MM.1S (cell line): ENCODE measurements around the gene SLCO4A1.

ENCODE experiments used
- DNase-seq: peaks from one replicate; pipeline ENCODE4 v3.0.0-alpha.2; 2015
- H2AFZ ChIP-seq: fragments of 300-600 bp; sonication (generic); 2 replicates; pipeline ENCODE4 v1.6.0; 2016; ENCODE audit warnings: antibody characterized with exemption, low read length
- H3F3A ChIP-seq: fragments of 300-600 bp; sonication (generic); 2 replicates; pipeline ENCODE4 v1.6.1; 2016; ENCODE audit warnings: mild to moderate bottlenecking, antibody characterized with exemption, low read length, moderate library complexity, mixed read lengths; ENCODE audit not compliant: insufficient read depth
- H3K27ac ChIP-seq: fragments of 300-600 bp; sonication (generic); 2 replicates; pipeline ENCODE4 v1.5.1; 2016; ENCODE audit warnings: mild to moderate bottlenecking, low read length
- H3K27me3 ChIP-seq: fragments of 300-600 bp; sonication (generic); replicated peaks from 2 replicates; pipeline ENCODE4 v1.6.0; 2016; ENCODE audit warnings: low read length; ENCODE audit not compliant: insufficient read depth
- H3K36me3 ChIP-seq: fragments of 300-600 bp; sonication (generic); replicated peaks from 2 replicates; pipeline ENCODE4 v1.6.1; 2016; ENCODE audit warnings: mild to moderate bottlenecking, low read length, mixed read lengths; ENCODE audit not compliant: insufficient read depth
- H3K4me1 ChIP-seq: fragments of 300-600 bp; sonication (generic); 2 replicates; pipeline ENCODE4 v1.6.1; 2016; ENCODE audit warnings: low read length, mixed read lengths
- H3K4me2 ChIP-seq: fragments of 300-600 bp; sonication (generic); 2 replicates; pipeline ENCODE4 v1.6.0; 2016; ENCODE audit warnings: low read depth, low read length
- H3K4me3 ChIP-seq: fragments of 300-600 bp; sonication (generic); 2 replicates; pipeline ENCODE4 v1.5.1; 2016; ENCODE audit warnings: low read length, mixed read lengths
- H3K79me2 ChIP-seq: fragments of 300-600 bp; sonication (generic); 2 replicates; pipeline ENCODE4 v1.6.1; 2016; ENCODE audit warnings: mixed run types, low read length, mixed read lengths
- H3K9ac ChIP-seq: fragments of 300-600 bp; sonication (generic); 2 replicates; pipeline ENCODE4 v1.6.1; 2016; ENCODE audit warnings: low read length, mixed read lengths
- H3K9me2 ChIP-seq: fragments of 300-600 bp; sonication (generic); replicated peaks from 2 replicates; pipeline ENCODE4 v1.6.1; 2016; ENCODE audit warnings: mild to moderate bottlenecking, low read length, mixed read lengths; ENCODE audit not compliant: insufficient read depth
- H3K9me3 ChIP-seq: fragments of 300-600 bp; sonication (generic); replicated peaks from 2 replicates; pipeline ENCODE4 v1.6.1; 2016; ENCODE audit warnings: mild to moderate bottlenecking, low read length, mixed read lengths; ENCODE audit not compliant: insufficient read depth
- H4K20me1 ChIP-seq: fragments of 300-600 bp; sonication (generic); 2 replicates; pipeline ENCODE4 v1.6.1; 2016; ENCODE audit warnings: mild to moderate bottlenecking, low read length, moderate library complexity, mixed read lengths; ENCODE audit not compliant: insufficient read depth
- EZH2 ChIP-seq: fragments of 300-600 bp; sonication (generic); optimal IDR thresholded peaks from 2 replicates; pipeline ENCODE3; 2017; ENCODE audit warnings: low read depth, mild to moderate bottlenecking, antibody characterized with exemption, low read length, mixed read lengths
- EZH2phosphoT487 ChIP-seq: fragments of 300-600 bp; sonication (generic); IDR thresholded peaks from 2 replicates; pipeline ENCODE4 v1.6.1; 2018; ENCODE audit warnings: antibody characterized with exemption, low read length
- TF ChIP-seq, protein P1 (sequence below): fragments of 300-600 bp; sonication (generic); IDR thresholded peaks from 2 replicates; pipeline ENCODE4 v1.5.1; 2016; ENCODE audit warnings: antibody characterized with exemption, low read length, mixed read lengths

SLCO4A1 gene

GRCh38 chr20:62595069-62595468, 47.2 kb upstream of the SLCO4A1 start:
- Histone ChIP-seq H3K27ac (no peak overlapping the region), H2AFZ (no peak overlapping the region), H3F3A (no peaks in the 10 kb centered on the region), H3K79me2 (no peaks in the 10 kb centered on the region), H3K36me3 (no peaks in the 10 kb centered on the region), H3K27me3 (peaks cover 96% of the 10 kb centered on the region), H4K20me1 (no peaks in the 10 kb centered on the region), H3K4me3 (no peak overlapping the region), H3K9ac (no peak overlapping the region), H3K9me3 (no peaks in the 10 kb centered on the region), H3K4me2 (no peak overlapping the region), H3K4me1 (no peaks in the 10 kb centered on the region), H3K9me2 (no peaks in the 10 kb centered on the region)
- TF ChIP-seq EZH2 = no peak
- TF ChIP-seq, protein P1, sequence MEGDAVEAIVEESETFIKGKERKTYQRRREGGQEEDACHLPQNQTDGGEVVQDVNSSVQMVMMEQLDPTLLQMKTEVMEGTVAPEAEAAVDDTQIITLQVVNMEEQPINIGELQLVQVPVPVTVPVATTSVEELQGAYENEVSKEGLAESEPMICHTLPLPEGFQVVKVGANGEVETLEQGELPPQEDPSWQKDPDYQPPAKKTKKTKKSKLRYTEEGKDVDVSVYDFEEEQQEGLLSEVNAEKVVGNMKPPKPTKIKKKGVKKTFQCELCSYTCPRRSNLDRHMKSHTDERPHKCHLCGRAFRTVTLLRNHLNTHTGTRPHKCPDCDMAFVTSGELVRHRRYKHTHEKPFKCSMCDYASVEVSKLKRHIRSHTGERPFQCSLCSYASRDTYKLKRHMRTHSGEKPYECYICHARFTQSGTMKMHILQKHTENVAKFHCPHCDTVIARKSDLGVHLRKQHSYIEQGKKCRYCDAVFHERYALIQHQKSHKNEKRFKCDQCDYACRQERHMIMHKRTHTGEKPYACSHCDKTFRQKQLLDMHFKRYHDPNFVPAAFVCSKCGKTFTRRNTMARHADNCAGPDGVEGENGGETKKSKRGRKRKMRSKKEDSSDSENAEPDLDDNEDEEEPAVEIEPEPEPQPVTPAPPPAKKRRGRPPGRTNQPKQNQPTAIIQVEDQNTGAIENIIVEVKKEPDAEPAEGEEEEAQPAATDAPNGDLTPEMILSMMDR = no peak
- TF ChIP-seq EZH2phosphoT487 = no peak
- DNase-seq = no peak

GRCh38 chr20:62595491-62595890, 46.8 kb upstream of the SLCO4A1 start:
- no peak for TF ChIP-seq EZH2
- TF ChIP-seq, protein P1 = no peak
- TF ChIP-seq EZH2phosphoT487 = 0 out of 2 replicates have a peak, but pooled peaks have one; percentile 26
- Histone ChIP-seq H3K9me2 (no peaks in the 10 kb centered on the region), H2AFZ (no peak overlapping the region), H3K27me3 (peaks cover 96% of the 10 kb centered on the region), H3K27ac (no peak overlapping the region), H3K4me2 (no peak overlapping the region), H3K79me2 (no peaks in the 10 kb centered on the region), H4K20me1 (no peaks in the 10 kb centered on the region), H3K9ac (no peak overlapping the region), H3K4me1 (no peaks in the 10 kb centered on the region), H3F3A (no peaks in the 10 kb centered on the region), H3K9me3 (no peaks in the 10 kb centered on the region), H3K36me3 (no peaks in the 10 kb centered on the region), H3K4me3 (no peak overlapping the region)
- DNase-seq = no peak

GRCh38 chr20:62596486-62596885, 45.8 kb upstream of the SLCO4A1 start:
- H3K27ac ChIP-seq = no peak overlapping the region
- no peaks in the 10 kb centered on the region for H3K9me3 ChIP-seq
- H3K4me2 ChIP-seq = no peak overlapping the region
- no peak overlapping the region for H3K9ac ChIP-seq
- H3F3A ChIP-seq = no peaks in the 10 kb centered on the region
- H3K4me1 ChIP-seq = no peaks in the 10 kb centered on the region
- H3K27me3 ChIP-seq = peaks cover 97% of the 10 kb centered on the region
- no peaks in the 10 kb centered on the region for H3K79me2 ChIP-seq
- DNase-seq = no peak
- no peak overlapping the region for H3K4me3 ChIP-seq
- no peaks in the 10 kb centered on the region for H3K36me3 ChIP-seq
- H2AFZ ChIP-seq = no peak overlapping the region
- no peaks in the 10 kb centered on the region for H3K9me2 ChIP-seq
- no peaks in the 10 kb centered on the region for H4K20me1 ChIP-seq
- TF ChIP-seq EZH2 (no peak), EZH2phosphoT487 (no peak)
- TF ChIP-seq, protein P1 = no peak
